HG03045 (cell line): ENCODE data around the gene KIAA0753.
"Not testable (repeated sequence)": the region's sequence is repeated elsewhere in the genome, so short reads cannot be mapped to it uniquely, and the experiment has no call there.

Experiments used
- ATAC-seq: cut with Tn5 transposase; IDR thresholded peaks from one replicate; pipeline ENCODE4 v1.9.1; 2021; ENCODE audit warnings: mild to moderate bottlenecking, moderate library complexity; ENCODE audit not compliant: unreplicated experiment

KIAA0753 gene

GRCh38 chr17:6669479-6670212 is 29.1 kb upstream of the KIAA0753 start:
- no peak for ATAC-seq

DNA sequence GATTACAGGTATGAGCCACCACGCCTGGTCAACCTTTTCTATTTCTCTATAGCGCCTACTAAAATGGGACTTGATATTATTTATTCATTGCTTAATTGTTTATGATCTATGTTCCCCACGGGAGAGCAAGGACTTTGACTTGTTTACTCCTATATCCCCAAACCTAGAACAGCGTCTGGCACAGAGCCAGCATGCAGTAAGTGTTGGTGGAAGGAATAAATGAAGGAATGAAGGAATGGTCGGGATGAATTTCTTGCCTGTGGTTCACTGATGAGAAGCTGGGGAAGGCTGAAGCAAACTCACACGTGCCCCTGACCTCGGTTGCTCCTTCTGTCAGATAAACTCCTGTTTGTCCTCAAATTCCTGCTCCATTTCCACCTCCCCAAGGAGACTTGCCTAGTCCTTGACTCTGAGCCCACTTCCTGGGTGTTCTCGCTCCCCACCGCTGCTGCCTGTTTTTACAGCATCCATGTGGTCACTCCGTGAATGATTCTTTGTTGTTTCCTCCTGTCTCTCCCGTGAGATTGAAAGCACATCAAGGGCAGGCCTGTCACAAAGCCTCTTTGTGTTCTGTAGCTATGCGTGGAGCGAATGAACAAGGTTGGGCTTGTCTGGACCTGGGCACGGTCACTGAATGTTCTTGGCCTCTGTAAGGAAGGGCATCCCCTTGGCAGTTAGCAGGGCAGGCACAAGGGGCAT is 28.4 kb upstream of the KIAA0753 start:
- ATAC-seq = no peak

- no peak for ATAC-seq
Measured at GRCh38 chr17:6668219-6668618, 27.7 kb upstream of the KIAA0753 start.

GRCh38 chr17:6667516-6667915 is 27.0 kb upstream of the KIAA0753 start:
- no peak for ATAC-seq

DNA sequence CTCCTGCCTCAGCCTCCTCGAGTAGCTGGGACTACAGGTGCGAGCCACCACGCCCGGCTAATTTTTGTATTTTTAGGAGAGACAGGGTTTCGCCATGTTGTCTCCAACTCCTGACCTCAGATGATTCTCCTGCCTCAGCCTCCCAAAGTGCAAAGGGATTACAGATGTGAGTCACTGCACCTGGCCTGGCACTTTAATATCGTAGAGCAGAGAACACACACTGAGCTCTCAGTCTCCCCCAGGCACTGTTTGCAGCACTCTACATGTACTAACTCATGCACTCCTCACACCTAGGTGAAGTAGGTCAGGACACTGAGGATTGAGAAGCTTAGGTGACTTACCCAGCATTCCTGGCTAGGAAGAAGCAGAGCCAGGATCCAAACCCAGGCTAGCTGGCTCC is 26.0 kb upstream of the KIAA0753 start:
- ATAC-seq = no peak

GRCh38 chr17:6666077-6666521 is 25.6 kb upstream of the KIAA0753 start:
- no peak for ATAC-seq

DNA sequence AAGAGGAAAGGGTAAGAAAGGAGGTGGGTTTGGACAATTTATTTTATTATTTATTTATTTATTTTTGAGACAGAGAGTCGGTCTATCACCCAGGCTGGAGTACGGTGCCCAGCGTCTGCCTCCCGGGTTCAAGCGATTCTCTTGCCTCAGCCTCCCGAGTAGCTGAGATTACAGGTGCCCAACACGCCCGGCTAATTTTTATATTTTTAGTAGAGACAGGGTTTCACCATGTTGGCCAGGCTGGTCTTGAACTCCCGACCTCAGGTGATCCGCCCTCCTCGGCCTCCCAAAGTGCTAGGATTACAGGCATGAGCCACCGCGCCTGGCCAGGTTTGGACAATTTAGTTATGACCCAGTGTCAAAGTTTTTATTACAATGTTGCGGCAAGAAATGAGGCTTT is 22.7 kb upstream of the KIAA0753 start:
- ATAC-seq = not testable (repeated sequence)

- no peak for ATAC-seq
Measured at GRCh38 chr17:6661464-6661848, 20.9 kb upstream of the KIAA0753 start.

GRCh38 chr17:6660805-6661463 is 20.4 kb upstream of the KIAA0753 start:
- ATAC-seq = no peak

DNA sequence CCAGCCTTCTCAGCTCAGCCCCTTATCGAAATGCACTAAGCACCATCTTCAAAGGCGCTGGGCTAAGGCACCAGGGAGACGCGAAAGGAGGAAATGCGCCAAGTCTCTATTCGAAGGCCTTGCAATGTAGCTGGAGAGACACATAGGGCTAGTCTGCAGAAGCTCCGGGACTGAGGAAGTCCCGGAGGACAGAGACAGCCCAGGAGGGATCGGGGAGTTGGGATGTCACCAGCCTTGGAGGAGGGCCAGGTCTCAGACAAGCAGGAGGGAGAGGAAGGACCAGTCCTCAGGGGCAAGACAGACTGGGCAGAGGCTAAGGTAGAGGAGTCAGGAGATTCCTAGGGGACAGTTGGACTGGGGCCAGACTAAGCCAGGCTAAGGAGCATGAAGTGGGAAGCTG is 19.6 kb upstream of the KIAA0753 start:
- no peak for ATAC-seq

DNA sequence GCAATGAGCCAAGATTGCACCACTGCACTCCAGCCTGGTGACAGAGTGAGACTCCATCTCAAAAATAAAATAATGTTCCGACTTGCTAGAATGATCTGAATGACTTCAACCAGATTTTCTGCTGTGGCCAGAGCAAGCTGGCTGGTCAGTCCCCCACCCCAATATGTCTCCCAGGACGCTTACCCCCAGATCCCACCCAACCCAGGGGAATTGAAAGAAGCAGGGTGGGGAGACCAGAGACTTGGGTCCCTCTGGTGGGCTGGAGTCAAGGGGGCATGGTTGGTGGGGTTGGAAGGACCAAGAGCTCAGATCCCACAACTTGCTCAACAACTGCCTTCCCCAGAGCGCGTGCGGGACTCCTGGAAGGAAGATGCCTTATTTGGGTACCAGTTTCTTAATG is 17.9 kb upstream of the KIAA0753 start:
- ATAC-seq = not testable (repeated sequence)

- no peak for ATAC-seq
Measured at GRCh38 chr17:6657633-6658287, 17.2 kb upstream of the KIAA0753 start.

- not testable (repeated sequence) for ATAC-seq
Measured at GRCh38 chr17:6656797-6657632, 16.5 kb upstream of the KIAA0753 start.

- ATAC-seq = not testable (repeated sequence)
Measured at GRCh38 chr17:6655732-6656361, 15.3 kb upstream of the KIAA0753 start.

- ATAC-seq = no peak
Measured at GRCh38 chr17:6654841-6655731, 14.6 kb upstream of the KIAA0753 start.

DNA sequence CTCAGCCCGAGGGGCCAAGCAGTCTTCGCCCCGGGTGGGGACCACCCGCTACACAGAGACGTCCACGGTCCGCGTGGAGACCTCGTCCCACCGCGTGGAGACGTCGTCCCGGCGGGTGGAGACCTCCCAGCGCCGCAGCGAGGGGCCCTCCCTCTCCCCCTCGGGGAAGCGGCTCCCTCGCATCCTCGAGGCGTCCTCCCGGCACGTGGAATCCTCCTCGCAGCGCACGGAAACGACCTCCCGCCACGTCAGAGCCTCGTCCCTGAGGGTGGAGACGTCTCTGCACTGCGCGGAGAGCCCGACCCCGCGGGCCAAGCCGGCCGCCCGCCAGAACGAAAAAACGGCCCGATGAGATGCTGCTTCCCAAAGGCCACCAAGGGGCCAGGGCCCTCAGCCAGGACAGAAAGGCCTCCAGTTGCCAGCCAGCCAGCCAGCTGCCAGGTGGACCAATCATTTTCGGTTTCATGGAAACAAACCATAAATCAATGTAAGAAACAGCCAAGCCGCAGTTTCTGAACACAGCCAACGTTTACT is 11.5 kb upstream of the KIAA0753 start:
- peak; percentile 10 for ATAC-seq

DNA sequence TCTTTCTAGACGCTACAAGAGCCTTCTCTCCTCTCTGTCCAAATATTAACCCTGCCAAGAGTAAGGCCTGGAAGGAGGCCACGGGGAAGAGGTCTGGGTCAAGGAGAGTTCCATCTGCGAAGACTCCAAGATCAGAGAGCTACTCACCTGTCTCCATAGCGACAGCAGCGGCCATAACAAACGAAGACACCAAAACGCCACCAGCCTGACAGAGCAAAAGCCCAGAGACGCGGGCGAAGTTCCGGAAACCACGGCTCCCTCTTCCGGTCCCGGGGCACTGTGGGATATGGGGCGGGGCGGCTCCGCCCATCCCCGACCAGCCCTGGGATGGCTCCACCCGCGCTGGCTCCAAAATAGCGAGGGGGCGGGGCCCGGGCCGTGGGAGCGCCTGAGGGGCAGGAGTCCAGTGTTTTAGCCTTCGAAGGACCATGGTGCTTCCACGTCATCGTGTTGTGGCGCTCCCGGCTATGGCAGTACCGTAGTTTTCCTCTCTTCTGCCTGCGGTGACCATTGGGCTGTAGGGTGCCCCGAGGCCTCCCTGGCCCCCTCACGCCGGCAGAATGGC is 10.9 kb upstream of the KIAA0753 start, which contains the start of the genes C17orf100 and MED31:
C17orf100 (plus strand) TSS at position 409 of the 565 bp plus-strand sequence; CDS start at position 561, 152 bp downstream.
MED31 (minus strand) TSS at position 252 of the 565 bp plus-strand sequence; CDS start at position 175, 77 bp downstream.
- peak; percentile 91 for ATAC-seq

DNA sequence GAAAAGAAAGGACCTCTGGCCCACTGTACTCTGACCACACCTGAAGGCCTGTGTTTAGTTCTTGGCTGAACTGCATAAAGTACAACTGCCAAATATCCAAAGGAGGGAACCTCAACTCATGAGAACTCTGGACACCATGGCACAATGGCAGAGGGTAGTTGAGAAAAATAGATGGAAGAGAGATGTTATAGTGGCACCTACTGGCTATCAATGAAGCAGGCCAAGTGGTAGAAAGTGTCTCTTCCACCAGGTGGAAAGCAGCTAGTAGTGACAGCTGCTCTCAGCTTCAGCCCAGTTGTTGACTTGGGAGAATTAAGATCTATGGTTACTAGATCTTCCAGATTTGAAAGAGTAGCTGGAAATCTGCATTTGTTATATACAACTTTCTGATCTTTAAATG is 7.7 kb upstream of the KIAA0753 start:
- no peak for ATAC-seq
